H1 (cell line): ENCODE data around the gene ABHD2. TPM values are rescaled to one million over a fixed set of nuclear protein-coding genes. Genes with fewer than 3 reads are reported as not detected.

Experiments
- CTCF ChIA-PET: fragments of 300-600 bp; sonication (Branson Sonifier 250); formaldehyde crosslinking; loops from one replicate; lab custom pipeline; 2021; ENCODE audit not compliant: partially characterized antibody; lab: Charles Lee
- POLR2A ChIA-PET: fragments of 300-600 bp; sonication (Branson Sonifier 250); formaldehyde crosslinking; loops from one replicate; lab custom pipeline; 2021; ENCODE audit warnings: inconsistent platforms; ENCODE audit not compliant: partially characterized antibody; lab: Charles Lee
- DNase-seq, 2 experiments: peaks; one replicate each; pipeline versions ENCODE4 v3.0.0 to v3.0.0-alpha.2; 2010 to 2022; ENCODE audit warnings: low spot score in 2 of 2, low read depth in 1 of 2, mixed read lengths in 1 of 2
- FAIRE-seq: peaks from 2 replicates; lab custom pipeline; 2011; peaks lifted over from hg19 to GRCh38; lab: Jason Lieb, UNC
- H2AFZ ChIP-seq: 2 replicates; pipeline ENCODE4 v1.8.1; 2012; ENCODE audit warnings: low read length, inconsistent platforms
- H2AK5ac ChIP-seq: 2 replicates; pipeline ENCODE4 v1.6.1; 2013; ENCODE audit warnings: low read depth, low read length
- H2BK120ac ChIP-seq: replicated peaks from 2 replicates; pipeline ENCODE3; 2013; ENCODE audit warnings: low read depth, low read length, inconsistent platforms
- H2BK12ac ChIP-seq: 2 replicates; pipeline ENCODE4 v1.6.1; 2013; ENCODE audit warnings: low read depth, low read length
- H2BK15ac ChIP-seq: 2 replicates; pipeline ENCODE4 v1.6.1; 2013; ENCODE audit warnings: low read length
- H2BK20ac ChIP-seq: 2 replicates; pipeline ENCODE4 v1.6.1; 2013; ENCODE audit warnings: low read length
- H2BK5ac ChIP-seq: 2 replicates; pipeline ENCODE4 v1.6.1; 2013; ENCODE audit warnings: low read depth, low read length
- H3K14ac ChIP-seq: 2 replicates; pipeline ENCODE4 v1.6.1; 2013; ENCODE audit warnings: inconsistent platforms; ENCODE audit not compliant: insufficient read length
- H3K18ac ChIP-seq: 2 replicates; pipeline ENCODE4 v1.6.1; 2013; ENCODE audit warnings: low read length; ENCODE audit errors: extremely low read depth
- H3K23ac ChIP-seq: 2 replicates; pipeline ENCODE4 v1.6.1; 2013; ENCODE audit warnings: inconsistent platforms; ENCODE audit not compliant: insufficient read length
- H3K23me2 ChIP-seq: 2 replicates; pipeline ENCODE4 v1.6.1; 2013; ENCODE audit warnings: low read depth, low read length
- H3K27ac ChIP-seq: 2 replicates; pipeline ENCODE4 v1.6.1; 2011; ENCODE audit warnings: low read depth, low read length, inconsistent platforms
- H3K27me3 ChIP-seq, 4 experiments: replicated peaks in 1 of 4; 1 replicate in 1 of 4; 2 replicates in 3 of 4; pipeline versions ENCODE4 v1.6.1 to v1.8.1; 2011 to 2013; ENCODE audit warnings: low read length in 3 of 4, mild to moderate bottlenecking in 3 of 4, inconsistent platforms in 2 of 4, mixed read lengths in 2 of 4, moderate library complexity in 1 of 4; ENCODE audit not compliant: control insufficient read depth in 3 of 4, insufficient read depth in 3 of 4; ENCODE audit errors: extremely low read depth in 1 of 4
- H3K36me3 ChIP-seq, 4 experiments: 2 replicates each; pipeline versions ENCODE4 v1.6.1 to v1.8.1; 2011 to 2013; ENCODE audit warnings: mild to moderate bottlenecking in 4 of 4, low read length in 3 of 4, moderate library complexity in 2 of 4, control low read depth in 1 of 4, inconsistent platforms in 1 of 4; ENCODE audit not compliant: insufficient read depth in 4 of 4, control insufficient read depth in 2 of 4
- H3K4ac ChIP-seq: replicated peaks from 2 replicates; pipeline ENCODE3; 2013; ENCODE audit warnings: low read length, low read depth, mixed read lengths, inconsistent platforms; ENCODE audit not compliant: insufficient read length
- H3K4me1 ChIP-seq, 4 experiments: replicated peaks in 1 of 4; 1 replicate in 1 of 4; 2 replicates in 3 of 4; pipeline versions ENCODE4 v1.6.1 to v1.8.1; 2011 to 2013; ENCODE audit warnings: low read length in 3 of 4, inconsistent platforms in 2 of 4, mixed read lengths in 1 of 4; ENCODE audit not compliant: insufficient read depth in 4 of 4, control insufficient read depth in 3 of 4
- H3K4me2 ChIP-seq, 2 experiments: 2 replicates each; pipeline versions ENCODE4 v1.6.1 to v1.8.1; 2011 to 2013; ENCODE audit warnings: low read depth in 2 of 2, low read length in 2 of 2, control low read depth in 1 of 2, inconsistent platforms in 1 of 2, mild to moderate bottlenecking in 1 of 2; ENCODE audit not compliant: insufficient read depth in 1 of 2
- H3K4me3 ChIP-seq, 4 experiments: fragments of 200-600, 300-600 bp in 1 of 4; sonication (generic), shearing (Covaris generic), sonication (Bioruptor Twin) in 1 of 4; 2 replicates each; pipeline versions ENCODE4 v1.5.1 to v1.8.1; 2011 to 2016; ENCODE audit warnings: low read length in 4 of 4, low read depth in 3 of 4, control low read depth in 2 of 4, inconsistent platforms in 2 of 4, mild to moderate bottlenecking in 2 of 4, mixed read lengths in 1 of 4, moderate library complexity in 1 of 4; ENCODE audit not compliant: insufficient read depth in 2 of 4; ENCODE audit errors: extremely low read depth in 1 of 4
- H3K56ac ChIP-seq: replicated peaks from 2 replicates; pipeline ENCODE3; 2013; ENCODE audit warnings: low read depth, mild to moderate bottlenecking, mixed read lengths, low read length, inconsistent platforms; ENCODE audit not compliant: insufficient read length
- H3K79me1 ChIP-seq: 2 replicates; pipeline ENCODE4 v1.6.1; 2013; ENCODE audit warnings: low read depth, low read length, control low read depth
- H3K79me2 ChIP-seq, 2 experiments: 2 replicates each; pipeline versions ENCODE4 v1.6.1 to v1.8.1; 2012 to 2013; ENCODE audit warnings: low read length in 2 of 2, mild to moderate bottlenecking in 2 of 2, inconsistent platforms in 1 of 2; ENCODE audit not compliant: insufficient read depth in 2 of 2, control insufficient read depth in 1 of 2
- H3K9ac ChIP-seq, 4 experiments: replicated peaks in 1 of 4; 1 replicate in 1 of 4; 2 replicates in 3 of 4; pipeline versions ENCODE4 v1.6.1 to v1.8.1; 2011 to 2013; ENCODE audit warnings: low read depth in 3 of 4, low read length in 3 of 4, control low read depth in 2 of 4, mild to moderate bottlenecking in 2 of 4, moderate library complexity in 2 of 4, inconsistent platforms in 1 of 4; ENCODE audit errors: extremely low read depth in 1 of 4
- H3K9me3 ChIP-seq, 2 experiments: 2 replicates each; pipeline versions ENCODE4 v1.6.1 to v1.8.1; 2012 to 2013; ENCODE audit warnings: mild to moderate bottlenecking in 2 of 2, moderate library complexity in 2 of 2, control low read depth in 1 of 2, inconsistent platforms in 1 of 2, low read depth in 1 of 2, low read length in 1 of 2, mixed read lengths in 1 of 2; ENCODE audit not compliant: insufficient read depth in 2 of 2
- H4K20me1 ChIP-seq, 2 experiments: replicated peaks in 1 of 2; 2 replicates each; pipeline versions ENCODE3 to v1.8.1; 2011 to 2013; ENCODE audit warnings: inconsistent platforms in 2 of 2, low read length in 2 of 2, mild to moderate bottlenecking in 1 of 2; ENCODE audit not compliant: insufficient read depth in 2 of 2, control insufficient read depth in 1 of 2
- H4K5ac ChIP-seq: 2 replicates; pipeline ENCODE4 v1.6.1; 2013; ENCODE audit warnings: low read length, low read depth, mixed read lengths, inconsistent platforms; ENCODE audit not compliant: insufficient read length
- H4K8ac ChIP-seq: 2 replicates; pipeline ENCODE4 v1.8.0; 2013; ENCODE audit warnings: mild to moderate bottlenecking, moderate library complexity, low read length, inconsistent platforms; ENCODE audit not compliant: insufficient read depth; ENCODE audit errors: extremely low read depth
- H4K91ac ChIP-seq: replicated peaks from 2 replicates; pipeline ENCODE3; 2013; ENCODE audit warnings: low read length, mixed read lengths, inconsistent platforms; ENCODE audit not compliant: insufficient read length
- POLR2AphosphoS5 ChIP-seq: IDR thresholded peaks from 2 replicates; pipeline ENCODE4 v1.6.1; 2011; ENCODE audit warnings: low read depth, low read length
- RAD21 ChIP-seq, 2 experiments: IDR thresholded peaks in 1 of 2; conservative IDR thresholded peaks in 1 of 2; 2 replicates each; pipeline ENCODE4 v1.6.1; 2011; ENCODE audit warnings: low read depth in 2 of 2, low read length in 2 of 2, improper control_type of control experiment in 1 of 2, inconsistent platforms in 1 of 2, mild to moderate bottlenecking in 1 of 2, moderate library complexity in 1 of 2
- WGBS, 2 experiments: shearing (Covaris generic) in 1 of 2; methylation state at CpG; one replicate each; pipeline versions ENCODE4 v1.1.6 to v1.1.7; 2013 to 2015; ENCODE audit warnings: low lambda C conversion rate in 2 of 2, mixed read lengths in 2 of 2, inconsistent platforms in 1 of 2, low coverage in 1 of 2, missing lambda C conversion rate in 1 of 2; ENCODE audit not compliant: insufficient replicate concordance in 2 of 2, insufficient coverage in 1 of 2, insufficient read length in 1 of 2; ENCODE audit errors: extremely low coverage in 1 of 2, missing lambda C conversion rate in 1 of 2; 5-methylcytosine and 5-hydroxymethylcytosine counted together
- polyA plus RNA-seq, 7 experiments: library from polyadenylated mRNA; depleted of rRNA in 3 of 7; stranded (reverse) in 5 of 7; unstranded in 2 of 7; fragments of >200 nt in 5 of 7; fragments of 200-250 nt in 2 of 7; gene quantifications; 1 replicate in 5 of 7; 2 replicates in 1 of 7; 4 replicates in 1 of 7; pipeline versions ENCODE4 v1.2.1 to v1.2.3, GENCODE V29; 2011 to 2013; ENCODE audit warnings: missing spikeins in 2 of 7, mixed read lengths in 2 of 7
- total RNA-seq: library from RNA; stranded (reverse); fragmentation: NEBNext Ultra II Directional; extraction: Animal tissue kit (Norgen Biotek cat#: 25700); gene quantifications from 2 replicates; pipeline ENCODE4 v1.2.1, GENCODE V29; 2021
- TF ChIP-seq, protein P1 (sequence below), 3 experiments: IDR thresholded peaks; 1 replicate in 2 of 3; 2 replicates in 1 of 3; pipeline versions ENCODE4 v1.5.1 to v1.6.1; 2011; ENCODE audit warnings: low read length in 3 of 3, mild to moderate bottlenecking in 3 of 3, inconsistent platforms in 2 of 3, low read depth in 1 of 3, moderate library complexity in 1 of 3; ENCODE audit not compliant: insufficient read depth in 1 of 3; ENCODE audit errors: control extremely low read depth in 1 of 3

ABHD2 gene
- total and polyA plus RNA-seq, 2 of the 8 experiments (the other 6 are each of a cell fraction or from before 2014, with no cell fraction given): 9.1 to 23.7 TPM

DNA sequence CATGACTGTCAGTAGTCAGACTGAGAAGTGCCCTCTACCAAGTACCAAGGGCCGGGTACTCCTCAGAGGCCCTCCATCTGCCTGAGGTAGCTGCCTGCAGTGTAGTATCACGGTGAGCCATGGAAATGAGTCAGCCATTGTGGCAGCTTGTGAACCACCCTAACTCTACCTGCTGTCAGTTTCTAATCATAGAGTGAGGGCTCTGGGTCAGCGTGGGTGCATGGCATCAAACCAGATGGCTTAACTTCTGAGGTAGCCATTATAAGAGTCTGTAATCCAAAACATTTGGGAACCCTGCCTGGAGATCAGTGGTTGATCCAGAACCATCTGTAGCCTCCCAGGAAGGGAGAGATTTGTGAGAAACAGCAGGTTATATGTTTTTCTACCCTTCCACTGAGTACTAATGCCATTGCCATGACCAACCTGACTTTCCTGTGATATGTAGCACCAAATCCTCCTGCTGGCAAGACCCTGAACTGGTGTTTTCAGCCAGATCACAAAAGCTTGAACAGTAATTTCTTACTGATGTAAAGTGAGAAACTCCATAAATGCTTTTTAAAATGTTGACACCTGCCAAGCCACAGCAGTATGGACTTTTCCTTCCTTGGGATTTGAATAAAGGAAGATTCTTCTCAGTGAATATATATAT is 38.9 kb downstream of the ABHD2 start:
- H4K20me1 ChIP-seq: no peaks in the 10 kb centered on the region
- no peak overlapping the region for H4K5ac ChIP-seq
- H3K23me2 ChIP-seq: no peaks in the 10 kb centered on the region; the same call in 1 of the 2 replicates
- H2AK5ac ChIP-seq: no peak overlapping the region
- H2AFZ ChIP-seq: no peak overlapping the region
- H3K36me3 ChIP-seq: no peaks in the 10 kb centered on the region; a peak in 1 of 8 replicates
- TF ChIP-seq RAD21 (IDR thresholded peaks at IDR 0.05 in 1 of 2, conservative IDR thresholded peaks at IDR 0.05 in 1 of 2; ENCODE audit: low read depth in 2 of 2, low read length in 2 of 2) (peak; percentile 32 to 35; a peak in 2 of 4 replicates), POLR2AphosphoS5 (no peak)
- TF ChIP-seq, protein P1, sequence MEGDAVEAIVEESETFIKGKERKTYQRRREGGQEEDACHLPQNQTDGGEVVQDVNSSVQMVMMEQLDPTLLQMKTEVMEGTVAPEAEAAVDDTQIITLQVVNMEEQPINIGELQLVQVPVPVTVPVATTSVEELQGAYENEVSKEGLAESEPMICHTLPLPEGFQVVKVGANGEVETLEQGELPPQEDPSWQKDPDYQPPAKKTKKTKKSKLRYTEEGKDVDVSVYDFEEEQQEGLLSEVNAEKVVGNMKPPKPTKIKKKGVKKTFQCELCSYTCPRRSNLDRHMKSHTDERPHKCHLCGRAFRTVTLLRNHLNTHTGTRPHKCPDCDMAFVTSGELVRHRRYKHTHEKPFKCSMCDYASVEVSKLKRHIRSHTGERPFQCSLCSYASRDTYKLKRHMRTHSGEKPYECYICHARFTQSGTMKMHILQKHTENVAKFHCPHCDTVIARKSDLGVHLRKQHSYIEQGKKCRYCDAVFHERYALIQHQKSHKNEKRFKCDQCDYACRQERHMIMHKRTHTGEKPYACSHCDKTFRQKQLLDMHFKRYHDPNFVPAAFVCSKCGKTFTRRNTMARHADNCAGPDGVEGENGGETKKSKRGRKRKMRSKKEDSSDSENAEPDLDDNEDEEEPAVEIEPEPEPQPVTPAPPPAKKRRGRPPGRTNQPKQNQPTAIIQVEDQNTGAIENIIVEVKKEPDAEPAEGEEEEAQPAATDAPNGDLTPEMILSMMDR (IDR thresholded peaks at IDR 0.05; ENCODE audit: control extremely low read depth in 1 of 3, insufficient read depth in 1 of 3, low read depth in 1 of 3, low read length in 3 of 3): peak in 2 of 3 experiments; percentile 23 to 28; a peak in 2 of 4 replicates
- no peak for DNase-seq
- no peak for FAIRE-seq
- H4K8ac ChIP-seq: no peak overlapping the region
- H3K9me3 ChIP-seq: no peaks in the 10 kb centered on the region
- H3K4me2 ChIP-seq: no peak overlapping the region
- CTCF ChIA-PET: interaction anchor here (0.6 to 23.0 kb wide), 26 partner anchors 9 to 502 kb away, joined by 3 to 297 read pairs (median 8); no protein-coding TSS in a partner anchor
- H3K4me3 ChIP-seq: no peak overlapping the region
- no peak overlapping the region for H3K27ac ChIP-seq
- H3K4ac ChIP-seq: no peak overlapping the region
- H2BK20ac ChIP-seq: no peak overlapping the region
- no peaks in the 10 kb centered on the region for H3K27me3 ChIP-seq
- H3K79me1 ChIP-seq: no peaks in the 10 kb centered on the region
- H3K4me1 ChIP-seq: peaks cover 2 to 9% (median 4%) of the 10 kb centered on the region in 4 experiments; a peak in 3 of 7 replicates
- POLR2A ChIA-PET: interaction anchor here (0.6 to 1.2 kb wide), 3 partner anchors 13 to 39 kb away, joined by 3 read pairs; partner anchors contain the start of gene ABHD2
- H2BK12ac ChIP-seq: no peak overlapping the region
- H2BK15ac ChIP-seq: no peak overlapping the region
- H3K79me2 ChIP-seq: no peaks in the 10 kb centered on the region
- WGBS, 2 experiments: 93% methylated on average over 3 of the region's 3 CpGs; no CpG with 5 or more reads in 1 of the 2 experiments
- H3K14ac ChIP-seq: no peak overlapping the region
- no peak overlapping the region for H3K18ac ChIP-seq
- H2BK120ac ChIP-seq: no peak overlapping the region
- H4K91ac ChIP-seq: no peak overlapping the region
- no peak overlapping the region for H3K56ac ChIP-seq
- no peak overlapping the region for H2BK5ac ChIP-seq
- peak overlapping the region in 1 of 4 experiments; percentile 28; a peak in 1 of 7 replicates for H3K9ac ChIP-seq
- H3K23ac ChIP-seq: no peak overlapping the region
